ENCODE measurements around the gene RFPL1. TPM values are rescaled to one million over a fixed set of nuclear protein-coding genes. Genes with fewer than 3 reads are reported as not detected.
A peak's percentile ranks its signal among the peaks of the same experiment; 100 is the strongest.

Gene RFPL1
- total and polyA plus RNA-seq, 2 experiments from 2014 or later: not detected

GRCh38 chr22:29464581-29464980 lies 26.2 kb downstream of the RFPL1 start:
- peaks cover 14% of the 10 kb centered on the region for H3K27me3 ChIP-seq
- no peaks in the 10 kb centered on the region for H3K4me1 ChIP-seq (ENCODE audit: insufficient read depth)
- no peak overlapping the region for H3K4me2 ChIP-seq
- no peaks in the 10 kb centered on the region for H3K9me3 ChIP-seq (ENCODE audit: low read depth)
- TF ChIP-seq CTCF (IDR thresholded peaks at IDR 0.05; ENCODE audit: poor library complexity): no peak
- TF ChIP-seq EZH2phosphoT487 (IDR thresholded peaks at IDR 0.05; ENCODE audit: low read depth, severe bottlenecking, unreplicated experiment): no peak
- no peak for TF ChIP-seq EZH2 (IDR thresholded peaks at IDR 0.05; ENCODE audit: borderline replicate concordance)
- WGBS (ENCODE audit: low lambda C conversion rate, missing lambda C conversion rate): 88% methylated on average over 7 of the region's 7 CpGs
- H3K36me3 ChIP-seq (replicated peaks; ENCODE audit: insufficient read depth, low read depth): no peaks in the 10 kb centered on the region
- H3K4me3 ChIP-seq: no peak overlapping the region
- H3K79me2 ChIP-seq: no peaks in the 10 kb centered on the region
- H2AFZ ChIP-seq: no peak overlapping the region
- no peaks in the 10 kb centered on the region for H3K9me2 ChIP-seq (replicated peaks; ENCODE audit: insufficient read depth)
- H4K20me1 ChIP-seq (ENCODE audit: insufficient read depth, poor library complexity, severe bottlenecking): no peaks in the 10 kb centered on the region
- H3K27ac ChIP-seq: no peak overlapping the region
- DNase-seq (ENCODE audit: low spot score): no peak

- no peaks in the 10 kb centered on the region for H3K36me3 ChIP-seq (replicated peaks; ENCODE audit: insufficient read depth, low read depth)
- H3K9me3 ChIP-seq (ENCODE audit: low read depth): no peaks in the 10 kb centered on the region
- DNase-seq (ENCODE audit: low spot score): peak; percentile 46
- peaks cover 37% of the 10 kb centered on the region for H3K27me3 ChIP-seq
- 25% methylated on average over 9 of the region's 9 CpGs for WGBS (ENCODE audit: low lambda C conversion rate, missing lambda C conversion rate)
- no peak overlapping the region for H2AFZ ChIP-seq
- H3K27ac ChIP-seq: no peak overlapping the region
- H3K79me2 ChIP-seq: no peaks in the 10 kb centered on the region
- no peaks in the 10 kb centered on the region for H4K20me1 ChIP-seq (ENCODE audit: insufficient read depth, poor library complexity, severe bottlenecking)
- H3K4me2 ChIP-seq: peak overlapping the region; percentile 89
- no peaks in the 10 kb centered on the region for H3K4me1 ChIP-seq (ENCODE audit: insufficient read depth)
- no peaks in the 10 kb centered on the region for H3K9me2 ChIP-seq (replicated peaks; ENCODE audit: insufficient read depth)
- no peak overlapping the region for H3K4me3 ChIP-seq
- TF ChIP-seq CTCF (IDR thresholded peaks at IDR 0.05; ENCODE audit: poor library complexity): no peak
These were observed 31.4 kb downstream of the RFPL1 start for GRCh38 chr22:29469755-29470154.

GRCh38 chr22:29470159-29470855 lies 31.9 kb downstream of the RFPL1 start:
- H3K9me2 ChIP-seq (replicated peaks; ENCODE audit: insufficient read depth): no peaks in the 10 kb centered on the region
- no peaks in the 10 kb centered on the region for H4K20me1 ChIP-seq (ENCODE audit: insufficient read depth, poor library complexity, severe bottlenecking)
- H3K4me3 ChIP-seq: peak overlapping the region; percentile 29
- no peaks in the 10 kb centered on the region for H3K4me1 ChIP-seq (ENCODE audit: insufficient read depth)
- H3K9me3 ChIP-seq (ENCODE audit: low read depth): no peaks in the 10 kb centered on the region
- H2AFZ ChIP-seq: peak overlapping the region; percentile 56
- peak overlapping the region; percentile 89 for H3K4me2 ChIP-seq
- no peak for TF ChIP-seq EZH2phosphoT487 (IDR thresholded peaks at IDR 0.05; ENCODE audit: low read depth, severe bottlenecking, unreplicated experiment)
- TF ChIP-seq EZH2 (IDR thresholded peaks at IDR 0.05; ENCODE audit: borderline replicate concordance): no peak
- TF ChIP-seq CTCF (IDR thresholded peaks at IDR 0.05; ENCODE audit: poor library complexity): peak; percentile 93
- H3K79me2 ChIP-seq: no peaks in the 10 kb centered on the region
- H3K27me3 ChIP-seq: peaks cover 37% of the 10 kb centered on the region
- DNase-seq (ENCODE audit: low spot score): peak; percentile 80
- H3K36me3 ChIP-seq (replicated peaks; ENCODE audit: insufficient read depth, low read depth): no peaks in the 10 kb centered on the region
- 13% methylated on average over 54 of the region's 54 CpGs for whole genome bisulfite sequencing (ENCODE audit: low lambda C conversion rate, missing lambda C conversion rate)
- H3K27ac ChIP-seq: no peak overlapping the region
